Measurements from ENCODE around the gene CRYBG1.

DNA sequence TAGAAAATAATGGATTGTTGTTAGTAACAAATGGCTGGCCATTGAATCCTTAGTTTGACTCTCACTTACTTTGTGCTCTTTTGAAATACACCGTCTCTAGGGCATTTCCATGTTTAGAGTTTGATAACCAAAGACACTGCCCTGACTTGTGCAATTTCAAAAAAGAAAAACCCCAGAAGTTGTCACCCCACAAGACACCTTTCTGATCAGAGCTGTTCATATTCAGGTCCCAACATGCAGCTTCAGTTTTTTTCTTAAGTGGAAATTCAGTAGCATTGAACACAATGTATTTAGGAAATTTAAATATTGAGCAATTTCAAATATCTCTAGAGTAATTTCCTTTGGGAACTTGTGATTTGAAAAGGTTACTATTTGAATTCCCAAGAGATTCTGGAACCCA is 19.4 kb downstream of the CRYBG1 start:
- no peak for TF ChIP-seq CTCF (IDR thresholded peaks at IDR 0.05; ENCODE audit: low read length)
- TF ChIP-seq EZH2 (optimal IDR thresholded peaks at IDR 0.05; ENCODE audit: low read depth, low read length): no peak
- TF ChIP-seq EZH2phosphoT487 (IDR thresholded peaks at IDR 0.05; ENCODE audit: low read length): no peak
